Smooth muscle cell (in vitro differentiated cells): Measurements from ENCODE around the gene PTCRA. TPM values are rescaled to one million over a fixed set of nuclear protein-coding genes. Genes with fewer than 3 reads are reported as not detected.
"Not testable (repeated sequence)": the region's sequence is repeated elsewhere in the genome, so short reads cannot be mapped to it uniquely, and the experiment has no call there.

Experiments
- DNase-seq: peaks from one replicate; lab custom pipeline; 2025; ENCODE audit not compliant: unreplicated experiment; lab: John Stamatoyannopoulos, UW
- H2AFZ ChIP-seq: fragments of 200-600 bp; sonication (generic); 2 replicates; pipeline ENCODE4 v1.6.0; 2016; ENCODE audit warnings: antibody characterized with exemption, low read depth, mild to moderate bottlenecking
- H3F3A ChIP-seq: fragments of 200-600 bp; sonication (generic); 2 replicates; pipeline ENCODE4 v1.6.0; 2017; ENCODE audit warnings: antibody characterized with exemption, low read depth
- H3K27ac ChIP-seq: fragments of 200-600 bp; sonication (generic); 2 replicates; pipeline ENCODE4 v1.5.1; 2016; ENCODE audit warnings: low read depth, mild to moderate bottlenecking
- H3K27me3 ChIP-seq: fragments of 200-600 bp; sonication (generic); 2 replicates; pipeline ENCODE4 v1.6.1; 2016; ENCODE audit warnings: low read depth, mild to moderate bottlenecking
- H3K36me3 ChIP-seq: fragments of 200-600 bp; sonication (generic); 2 replicates; pipeline ENCODE4 v1.5.1; 2016; ENCODE audit warnings: low read depth
- H3K4me1 ChIP-seq: fragments of 200-600 bp; sonication (generic); 2 replicates; pipeline ENCODE4 v1.5.1; 2016; ENCODE audit warnings: low read depth
- H3K4me2 ChIP-seq: fragments of 200-600 bp; sonication (generic); 2 replicates; pipeline ENCODE4 v1.6.0; 2016; ENCODE audit warnings: mild to moderate bottlenecking
- H3K4me3 ChIP-seq: fragments of 200-600 bp; sonication (generic); 2 replicates; pipeline ENCODE4 v1.5.1; 2016; ENCODE audit warnings: mild to moderate bottlenecking
- H3K79me2 ChIP-seq: fragments of 200-600 bp; sonication (generic); 2 replicates; pipeline ENCODE4 v1.6.0; 2016; ENCODE audit warnings: low read depth, mild to moderate bottlenecking
- H3K9ac ChIP-seq: fragments of 200-600 bp; sonication (generic); 2 replicates; pipeline ENCODE4 v1.6.0; 2016; ENCODE audit warnings: low read depth
- H3K9me3 ChIP-seq: fragments of 200-600 bp; sonication (generic); replicated peaks from 2 replicates; pipeline ENCODE4 v1.5.1; 2016; ENCODE audit warnings: low read depth
- H4K20me1 ChIP-seq: fragments of 200-600 bp; sonication (generic); 2 replicates; pipeline ENCODE4 v1.6.0; 2016; ENCODE audit warnings: low read depth
- CTCF ChIP-seq: fragments of 200-600 bp; sonication (generic); IDR thresholded peaks from 2 replicates; pipeline ENCODE4 v1.5.1; 2017; ENCODE audit warnings: borderline replicate concordance, mild to moderate bottlenecking, antibody characterized with exemption; ENCODE audit not compliant: insufficient read depth, poor library complexity, severe bottlenecking
- WGBS: methylation state at CpG from one replicate; pipeline ENCODE4 v1.1.7; 2016; ENCODE audit warnings: low lambda C conversion rate; 5-methylcytosine and 5-hydroxymethylcytosine counted together
- polyA plus RNA-seq: library from polyadenylated mRNA; unstranded; fragments of >200 nt; fragmentation: Nextera tagmentation; extraction: Ambion mirVana; gene quantifications from 2 replicates; pipeline ENCODE4 v1.2.1, GENCODE V29; 2016
- total RNA-seq: library from RNA; depleted of rRNA; stranded (reverse); fragments of >200 nt; gene quantifications from 2 replicates; pipeline ENCODE4 v1.2.3, GENCODE V29; 2014

Gene PTCRA
- total and polyA plus RNA-seq, 2 experiments from 2014 or later: not detected

GRCh38 chr6:42891199-42891722 is 24.6 kb upstream of the PTCRA start:
- H3K36me3 ChIP-seq: no peaks in the 10 kb centered on the region
- peaks cover 8% of the 10 kb centered on the region for H3K4me1 ChIP-seq
- H2AFZ ChIP-seq: peak overlapping the region; percentile 67
- no peaks in the 10 kb centered on the region for H3K79me2 ChIP-seq
- no peak for DNase-seq
- H3K4me3 ChIP-seq: peak overlapping the region; percentile 77
- peaks cover 12% of the 10 kb centered on the region for H3F3A ChIP-seq
- no peak for TF ChIP-seq CTCF
- peak overlapping the region; percentile 94 for H3K27ac ChIP-seq
- H3K27me3 ChIP-seq: no peaks in the 10 kb centered on the region
- H3K9ac ChIP-seq: peak overlapping the region; percentile 6
- no peaks in the 10 kb centered on the region for H4K20me1 ChIP-seq
- no peaks in the 10 kb centered on the region for H3K9me3 ChIP-seq
- WGBS: 65% methylated on average over 17 of the region's 17 CpGs
- peak overlapping the region; percentile 86 for H3K4me2 ChIP-seq

GRCh38 chr6:42894041-42894828 is 21.6 kb upstream of the PTCRA start:
- H3F3A ChIP-seq: peaks cover 12% of the 10 kb centered on the region
- H3K36me3 ChIP-seq, H3K4me3 ChIP-seq, H3K79me2 ChIP-seq, H3K27me3 ChIP-seq, H3K9me3 ChIP-seq, H3K9ac ChIP-seq, H3K27ac ChIP-seq, DNase-seq, H4K20me1 ChIP-seq, H3K4me2 ChIP-seq: not testable (repeated sequence)
- H2AFZ ChIP-seq: peak overlapping the region; percentile 30
- WGBS: 61% methylated on average over 19 of the region's 19 CpGs
- peaks cover 11% of the 10 kb centered on the region for H3K4me1 ChIP-seq

GRCh38 chr6:42896178-42896719 is 19.6 kb upstream of the PTCRA start:
- Histone ChIP-seq H3K36me3 (no peaks in the 10 kb centered on the region), H3K9ac (no peak overlapping the region), H3K27me3 (no peaks in the 10 kb centered on the region), H3F3A (peaks cover 4% of the 10 kb centered on the region), H3K27ac (no peak overlapping the region), H3K4me2 (no peak overlapping the region), H3K4me3 (no peak overlapping the region), H3K9me3 (no peaks in the 10 kb centered on the region), H2AFZ (no peak overlapping the region), H4K20me1 (no peaks in the 10 kb centered on the region), H3K4me1 (peaks cover 7% of the 10 kb centered on the region), H3K79me2 (no peaks in the 10 kb centered on the region)
- 77% methylated on average over 10 of the region's 10 CpGs for WGBS
- DNase-seq: no peak
- no peak for TF ChIP-seq CTCF

- Histone ChIP-seq H2AFZ (peak overlapping the region; percentile 75), H3K79me2 (no peaks in the 10 kb centered on the region), H3F3A (no peaks in the 10 kb centered on the region), H3K4me1 (peaks cover 7% of the 10 kb centered on the region), H3K27ac (no peak overlapping the region), H3K36me3 (no peaks in the 10 kb centered on the region), H4K20me1 (no peaks in the 10 kb centered on the region), H3K9me3 (no peaks in the 10 kb centered on the region), H3K9ac (no peak overlapping the region), H3K4me3 (no peak overlapping the region), H3K4me2 (peak overlapping the region; percentile 62), H3K27me3 (no peaks in the 10 kb centered on the region)
- peak; percentile 8 for DNase-seq
- peak; percentile 63 for TF ChIP-seq CTCF
- 8% methylated on average over 10 of the region's 10 CpGs for WGBS
Measured at GRCh38 chr6:42898891-42899361, 16.9 kb upstream of the PTCRA start.
